ENCODE measurements around the gene LARGE1. TPM values are rescaled to one million over a fixed set of nuclear protein-coding genes. Genes with fewer than 3 reads are reported as not detected.

LARGE1 gene
- total and polyA plus RNA-seq, 2 of the 4 experiments (the other 2 are of a cell fraction): 6.2 to 12.4 TPM

DNA sequence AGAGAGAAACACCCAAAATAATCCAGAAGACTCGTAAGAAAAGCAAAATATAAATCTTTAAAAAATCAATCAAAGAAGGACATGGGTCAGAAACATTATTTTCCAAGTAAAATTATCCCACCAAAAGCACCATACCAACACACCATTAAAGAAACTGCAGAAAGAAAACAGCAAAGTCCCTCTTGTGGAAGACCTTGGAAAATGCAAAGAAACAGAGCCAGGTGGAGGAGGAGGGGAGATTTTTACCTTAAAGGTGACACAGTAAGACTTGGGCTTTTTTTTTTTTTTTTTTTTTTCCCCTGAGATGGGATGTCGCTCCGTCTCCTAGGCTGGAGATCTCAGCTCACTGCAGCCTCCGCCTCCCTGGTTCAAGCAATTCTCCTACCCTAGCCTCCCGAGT lies 123.8 kb downstream of the LARGE1 start:
- Histone ChIP-seq H3K27me3 (ENCODE audit: control insufficient read depth, insufficient read depth, low read length) (no peaks in the 10 kb centered on the region), H3K9ac (ENCODE audit: low read depth, low read length) (no peak overlapping the region), H3K27ac (ENCODE audit: insufficient read depth, low read length) (no peak overlapping the region), H3K9me3 (ENCODE audit: control insufficient read depth, insufficient read depth, low read length) (no peaks in the 10 kb centered on the region), H3K56ac (ENCODE audit: extremely low read depth, insufficient read depth, low read length) (no peak overlapping the region), H2BK15ac (ENCODE audit: low read depth, low read length) (no peak overlapping the region), H4K20me1 (ENCODE audit: insufficient read depth, low read length) (no peaks in the 10 kb centered on the region), H2AK5ac (ENCODE audit: low read depth, low read length) (no peak overlapping the region), H2BK5ac (ENCODE audit: low read depth, low read length, poor library complexity, severe bottlenecking) (no peak overlapping the region), H2AFZ (replicated peaks; ENCODE audit: low read length, poor library complexity) (no peak overlapping the region), H2BK20ac (ENCODE audit: low read depth, low read length) (no peak overlapping the region), H3K36me3 (ENCODE audit: control insufficient read depth, insufficient read depth, low read length) (no peaks in the 10 kb centered on the region), H3K14ac (replicated peaks; ENCODE audit: low read depth, low read length) (no peak overlapping the region), H3K23ac (ENCODE audit: low read depth, low read length) (no peak overlapping the region), H3K4me3 (ENCODE audit: insufficient read depth, low read depth, low read length) (no peak overlapping the region), H2BK120ac (ENCODE audit: low read depth, low read length) (no peak overlapping the region), H4K5ac (ENCODE audit: low read depth, low read length) (no peak overlapping the region), H4K8ac (ENCODE audit: low read depth in 2 of 2, low read length in 2 of 2) (no peak overlapping the region), H3K4me1 (ENCODE audit: control insufficient read depth, insufficient read depth, low read length) (peaks cover 4% of the 10 kb centered on the region; the same call in 1 of the 2 replicates), H3K79me1 (ENCODE audit: low read depth in 1 of 2, low read length in 2 of 2) (peaks cover 11 to 15% of the 10 kb centered on the region in 2 experiments; a peak in 3 of 4 replicates), H3K4me2 (ENCODE audit: low read depth, low read length) (no peak overlapping the region), H3K4ac (ENCODE audit: low read depth, low read length) (no peak overlapping the region), H3K18ac (ENCODE audit: low read depth, low read length) (no peak overlapping the region), H3K9me1 (ENCODE audit: insufficient read depth, low read length) (no peaks in the 10 kb centered on the region; the same call in 1 of the 2 replicates), H4K91ac (ENCODE audit: insufficient read depth, low read depth, low read length) (no peak overlapping the region), H2AK9ac (replicated peaks; ENCODE audit: low read depth, low read length, poor library complexity) (no peak overlapping the region)
- BruUV-seq (replicated peaks): no TSS peak
- ATAC-seq (ENCODE audit: low read depth) (no peak), DNase-seq (no peak)
- in situ Hi-C loops (cut with MboI; ENCODE audit: low sequenced_read_pairs) (no loop called here), intact Hi-C loops (cut with micrococcal nuclease) (no loop called here), dilution Hi-C loops (cut with HindIII; ENCODE audit: low sequenced_read_pairs, unreplicated experiment) (no loop called here)
- WGBS, 2 experiments (ENCODE audit: extremely low coverage in 2 of 2, insufficient read length in 1 of 2): no CpG with 5 or more reads among the region's 5 CpGs
- TF ChIP-seq, protein P1, sequence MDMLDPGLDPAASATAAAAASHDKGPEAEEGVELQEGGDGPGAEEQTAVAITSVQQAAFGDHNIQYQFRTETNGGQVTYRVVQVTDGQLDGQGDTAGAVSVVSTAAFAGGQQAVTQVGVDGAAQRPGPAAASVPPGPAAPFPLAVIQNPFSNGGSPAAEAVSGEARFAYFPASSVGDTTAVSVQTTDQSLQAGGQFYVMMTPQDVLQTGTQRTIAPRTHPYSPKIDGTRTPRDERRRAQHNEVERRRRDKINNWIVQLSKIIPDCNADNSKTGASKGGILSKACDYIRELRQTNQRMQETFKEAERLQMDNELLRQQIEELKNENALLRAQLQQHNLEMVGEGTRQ (IDR thresholded peaks at IDR 0.05; ENCODE audit: low read depth, low read length): no peak
- no peak for TF ChIP-seq RFX5 (IDR thresholded peaks at IDR 0.05; ENCODE audit: low read depth, low read length)
- no peak for TF ChIP-seq CHD1 (IDR thresholded peaks at IDR 0.05; ENCODE audit: low read depth, low read length)
- ChIA-PET CTCF (no interaction called here), POLR2A (ENCODE audit: unreplicated experiment) (no interaction called here)

Measured in IMR-90 (cell line).